ENCODE measurements around the gene WDR46.

- TF ChIP-seq, protein P1, sequence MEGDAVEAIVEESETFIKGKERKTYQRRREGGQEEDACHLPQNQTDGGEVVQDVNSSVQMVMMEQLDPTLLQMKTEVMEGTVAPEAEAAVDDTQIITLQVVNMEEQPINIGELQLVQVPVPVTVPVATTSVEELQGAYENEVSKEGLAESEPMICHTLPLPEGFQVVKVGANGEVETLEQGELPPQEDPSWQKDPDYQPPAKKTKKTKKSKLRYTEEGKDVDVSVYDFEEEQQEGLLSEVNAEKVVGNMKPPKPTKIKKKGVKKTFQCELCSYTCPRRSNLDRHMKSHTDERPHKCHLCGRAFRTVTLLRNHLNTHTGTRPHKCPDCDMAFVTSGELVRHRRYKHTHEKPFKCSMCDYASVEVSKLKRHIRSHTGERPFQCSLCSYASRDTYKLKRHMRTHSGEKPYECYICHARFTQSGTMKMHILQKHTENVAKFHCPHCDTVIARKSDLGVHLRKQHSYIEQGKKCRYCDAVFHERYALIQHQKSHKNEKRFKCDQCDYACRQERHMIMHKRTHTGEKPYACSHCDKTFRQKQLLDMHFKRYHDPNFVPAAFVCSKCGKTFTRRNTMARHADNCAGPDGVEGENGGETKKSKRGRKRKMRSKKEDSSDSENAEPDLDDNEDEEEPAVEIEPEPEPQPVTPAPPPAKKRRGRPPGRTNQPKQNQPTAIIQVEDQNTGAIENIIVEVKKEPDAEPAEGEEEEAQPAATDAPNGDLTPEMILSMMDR (IDR thresholded peaks at IDR 0.05; ENCODE audit: insufficient read depth, low read length): no peak
- no peak for TF ChIP-seq POLR2AphosphoS5 (IDR thresholded peaks at IDR 0.05; ENCODE audit: low read depth)
- no peak for TF ChIP-seq GABPA (IDR thresholded peaks at IDR 0.05; ENCODE audit: low read depth)
- TF ChIP-seq SPI1 (IDR thresholded peaks at IDR 0.05; ENCODE audit: borderline replicate concordance, low read depth): no peak
- TF ChIP-seq, protein P2, sequence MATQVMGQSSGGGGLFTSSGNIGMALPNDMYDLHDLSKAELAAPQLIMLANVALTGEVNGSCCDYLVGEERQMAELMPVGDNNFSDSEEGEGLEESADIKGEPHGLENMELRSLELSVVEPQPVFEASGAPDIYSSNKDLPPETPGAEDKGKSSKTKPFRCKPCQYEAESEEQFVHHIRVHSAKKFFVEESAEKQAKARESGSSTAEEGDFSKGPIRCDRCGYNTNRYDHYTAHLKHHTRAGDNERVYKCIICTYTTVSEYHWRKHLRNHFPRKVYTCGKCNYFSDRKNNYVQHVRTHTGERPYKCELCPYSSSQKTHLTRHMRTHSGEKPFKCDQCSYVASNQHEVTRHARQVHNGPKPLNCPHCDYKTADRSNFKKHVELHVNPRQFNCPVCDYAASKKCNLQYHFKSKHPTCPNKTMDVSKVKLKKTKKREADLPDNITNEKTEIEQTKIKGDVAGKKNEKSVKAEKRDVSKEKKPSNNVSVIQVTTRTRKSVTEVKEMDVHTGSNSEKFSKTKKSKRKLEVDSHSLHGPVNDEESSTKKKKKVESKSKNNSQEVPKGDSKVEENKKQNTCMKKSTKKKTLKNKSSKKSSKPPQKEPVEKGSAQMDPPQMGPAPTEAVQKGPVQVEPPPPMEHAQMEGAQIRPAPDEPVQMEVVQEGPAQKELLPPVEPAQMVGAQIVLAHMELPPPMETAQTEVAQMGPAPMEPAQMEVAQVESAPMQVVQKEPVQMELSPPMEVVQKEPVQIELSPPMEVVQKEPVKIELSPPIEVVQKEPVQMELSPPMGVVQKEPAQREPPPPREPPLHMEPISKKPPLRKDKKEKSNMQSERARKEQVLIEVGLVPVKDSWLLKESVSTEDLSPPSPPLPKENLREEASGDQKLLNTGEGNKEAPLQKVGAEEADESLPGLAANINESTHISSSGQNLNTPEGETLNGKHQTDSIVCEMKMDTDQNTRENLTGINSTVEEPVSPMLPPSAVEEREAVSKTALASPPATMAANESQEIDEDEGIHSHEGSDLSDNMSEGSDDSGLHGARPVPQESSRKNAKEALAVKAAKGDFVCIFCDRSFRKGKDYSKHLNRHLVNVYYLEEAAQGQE (IDR thresholded peaks at IDR 0.05; ENCODE audit: insufficient replicate concordance, low read depth): no peak
Observed at GRCh38 chr6:33278392-33278741, 10.7 kb downstream of the WDR46 start.

Measured in HL-60 (cell line).